Measurements from ENCODE around the gene HOXC10. TPM values are rescaled to one million over a fixed set of nuclear protein-coding genes. Genes with fewer than 3 reads are reported as not detected.

The HOXC10 gene
- total and polyA plus RNA-seq, 2 donors (not counting 1 experiment from before 2014, with no cell fraction given), result not detected

DNA sequence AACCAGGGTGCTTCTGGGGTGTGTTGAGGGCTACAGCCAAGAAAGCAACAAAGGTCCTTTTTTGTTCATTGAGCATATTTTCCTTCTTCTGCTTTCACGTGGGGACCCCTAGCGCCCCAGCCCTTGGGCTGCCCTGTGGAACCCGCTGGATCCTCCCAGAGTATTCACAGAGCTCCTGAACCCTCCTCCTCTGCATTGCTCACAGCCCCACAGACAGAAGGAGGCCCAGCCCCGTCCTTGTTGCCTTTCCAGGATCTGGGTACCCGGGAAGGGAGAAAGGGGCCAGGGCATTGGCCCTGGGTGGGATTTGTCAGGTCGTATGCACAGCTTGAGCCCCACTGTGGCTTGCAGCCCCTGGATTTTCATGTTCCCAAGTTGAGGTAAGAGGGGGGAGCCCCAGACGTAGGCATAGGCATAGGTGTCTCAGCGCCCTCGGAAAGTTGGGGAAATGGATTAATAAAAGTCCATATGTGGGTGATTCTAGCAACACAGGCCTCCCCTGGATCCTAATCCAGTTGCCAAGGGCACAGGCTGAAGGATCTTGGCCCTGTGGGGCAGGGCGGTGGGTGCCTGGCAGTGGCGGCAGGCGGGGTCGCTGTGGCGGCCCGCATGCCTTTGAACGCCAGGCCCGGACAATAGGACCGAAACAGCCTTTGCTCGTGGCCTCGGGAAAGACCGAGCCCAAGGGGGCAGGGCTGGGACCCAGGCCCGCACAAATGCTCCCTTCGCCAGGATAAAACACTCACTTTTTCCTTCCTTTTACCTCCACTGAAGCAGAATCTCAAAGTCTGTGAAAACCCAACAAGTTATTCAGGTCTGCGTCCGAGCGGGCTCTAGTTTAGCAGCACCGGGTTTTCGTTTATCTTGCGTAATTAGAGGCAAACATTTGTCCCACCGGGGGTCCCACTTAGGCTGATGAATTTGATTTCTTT, 3.0 kb upstream of the HOXC10 start:
- 18% methylated on average over 28 of the region's 30 CpGs for WGBS (ENCODE audit: insufficient coverage)
- Histone ChIP-seq H2AFZ (ENCODE audit: insufficient read depth, low read depth, low read length, poor library complexity, severe bottlenecking) (no peak overlapping the region), H3K36me3 (replicated peaks in 1 of 2; ENCODE audit: control extremely low read depth in 1 of 2, control insufficient read depth in 1 of 2, extremely low read depth in 1 of 2, insufficient read depth in 2 of 2, low read length in 1 of 2) (no peaks in the 10 kb centered on the region), H3K9ac (ENCODE audit: low read length) (no peak overlapping the region), H4K20me1 (ENCODE audit: control insufficient read depth, insufficient read depth, low read length, poor library complexity, severe bottlenecking) (no peaks in the 10 kb centered on the region), H3K4me2 (replicated peaks; ENCODE audit: low read depth, low read length, poor library complexity, severe bottlenecking) (no peak overlapping the region), H3K4me1 (ENCODE audit: control insufficient read depth in 2 of 2, insufficient read depth in 2 of 2, low read length in 2 of 2) (peaks cover 27 to 32% of the 10 kb centered on the region in 2 donors), H3K9me3 (ENCODE audit: control extremely low read depth in 1 of 3, control insufficient read depth in 2 of 3, insufficient read depth in 1 of 3, low read length in 2 of 3) (peaks cover 0 to 76% (median 12%) of the 10 kb centered on the region in 3 donors), H3K4me3 (ENCODE audit: control extremely low read depth in 1 of 5, extremely low read depth in 1 of 5, insufficient read depth in 1 of 5, low read depth in 2 of 5, low read length in 4 of 5) (no peak overlapping the region), H3K27ac (ENCODE audit: low read length in 2 of 2) (no peak overlapping the region), H3K27me3 (replicated peaks in 1 of 4; ENCODE audit: control extremely low read depth in 1 of 4, control insufficient read depth in 3 of 4, insufficient read depth in 4 of 4, low read length in 3 of 4) (peaks cover 0 to 97% (median 90%) of the 10 kb centered on the region in 4 experiments), H3K79me2 (ENCODE audit: control insufficient read depth, insufficient read depth, low read length) (no peaks in the 10 kb centered on the region)
- Mint-ChIP-seq H3K27ac (no peak overlapping the region), H3K27me3 (peaks cover 85% of the 10 kb centered on the region), H3K4me3 (no peak overlapping the region), H3K9me3 (ENCODE audit: insufficient read depth) (no peaks in the 10 kb centered on the region), H3K4me1 (peaks cover 11% of the 10 kb centered on the region)
- intact Hi-C loops (cut with micrococcal nuclease), result no loop called here
- ATAC-seq (ENCODE audit: low read depth) (no peak), DNase-seq (peak; percentile 33)
- ChIA-PET POLR2A (no interaction called here), CTCF (no interaction called here)
- TF ChIP-seq, protein P1, sequence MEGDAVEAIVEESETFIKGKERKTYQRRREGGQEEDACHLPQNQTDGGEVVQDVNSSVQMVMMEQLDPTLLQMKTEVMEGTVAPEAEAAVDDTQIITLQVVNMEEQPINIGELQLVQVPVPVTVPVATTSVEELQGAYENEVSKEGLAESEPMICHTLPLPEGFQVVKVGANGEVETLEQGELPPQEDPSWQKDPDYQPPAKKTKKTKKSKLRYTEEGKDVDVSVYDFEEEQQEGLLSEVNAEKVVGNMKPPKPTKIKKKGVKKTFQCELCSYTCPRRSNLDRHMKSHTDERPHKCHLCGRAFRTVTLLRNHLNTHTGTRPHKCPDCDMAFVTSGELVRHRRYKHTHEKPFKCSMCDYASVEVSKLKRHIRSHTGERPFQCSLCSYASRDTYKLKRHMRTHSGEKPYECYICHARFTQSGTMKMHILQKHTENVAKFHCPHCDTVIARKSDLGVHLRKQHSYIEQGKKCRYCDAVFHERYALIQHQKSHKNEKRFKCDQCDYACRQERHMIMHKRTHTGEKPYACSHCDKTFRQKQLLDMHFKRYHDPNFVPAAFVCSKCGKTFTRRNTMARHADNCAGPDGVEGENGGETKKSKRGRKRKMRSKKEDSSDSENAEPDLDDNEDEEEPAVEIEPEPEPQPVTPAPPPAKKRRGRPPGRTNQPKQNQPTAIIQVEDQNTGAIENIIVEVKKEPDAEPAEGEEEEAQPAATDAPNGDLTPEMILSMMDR (IDR thresholded peaks at IDR 0.05), result no peak
- no peak for TF ChIP-seq EZH2 (IDR thresholded peaks at IDR 0.05; ENCODE audit: borderline replicate concordance, insufficient read depth, low read depth, low read length, poor library complexity, severe bottlenecking)
